HG02623 (cell line): ENCODE results near the gene LAMA2.

Source experiments
- ATAC-seq: cut with Tn5 transposase; IDR thresholded peaks from one replicate; pipeline ENCODE4 v1.9.1; 2021; ENCODE audit warnings: moderate library complexity; ENCODE audit not compliant: unreplicated experiment

Gene LAMA2

GRCh38 chr6:129475477-129476247 lies 592.7 kb downstream of the LAMA2 start:
- no peak for ATAC-seq

- no peak for ATAC-seq
Observed at GRCh38 chr6:129476248-129476564, 593.3 kb downstream of the LAMA2 start.

- no peak for ATAC-seq
Observed at GRCh38 chr6:129476810-129477209, 593.9 kb downstream of the LAMA2 start.

- no peak for ATAC-seq
Observed at GRCh38 chr6:129478379-129478778, 595.4 kb downstream of the LAMA2 start.

GRCh38 chr6:129481706-129482105 lies 598.8 kb downstream of the LAMA2 start:
- ATAC-seq: no peak

GRCh38 chr6:129485746-129486145 lies 602.8 kb downstream of the LAMA2 start:
- ATAC-seq: no peak

- ATAC-seq: no peak
Observed at GRCh38 chr6:129486327-129486726, 603.4 kb downstream of the LAMA2 start.

GRCh38 chr6:129488313-129488712 lies 605.4 kb downstream of the LAMA2 start:
- ATAC-seq: no peak

- no peak for ATAC-seq
Observed at GRCh38 chr6:129489215-129489765, 606.4 kb downstream of the LAMA2 start.

GRCh38 chr6:129490521-129491255 lies 607.8 kb downstream of the LAMA2 start:
- ATAC-seq: peak; percentile 88

GRCh38 chr6:129491436-129491835 lies 608.5 kb downstream of the LAMA2 start:
- no peak for ATAC-seq

- ATAC-seq: no peak
Observed at GRCh38 chr6:129492260-129492659, 609.3 kb downstream of the LAMA2 start.

- ATAC-seq: no peak
Observed at GRCh38 chr6:129493354-129493902, 610.5 kb downstream of the LAMA2 start.

- ATAC-seq: no peak
Observed at GRCh38 chr6:129494099-129494498, 611.2 kb downstream of the LAMA2 start.

GRCh38 chr6:129494586-129494985 lies 611.6 kb downstream of the LAMA2 start:
- no peak for ATAC-seq

- no peak for ATAC-seq
Observed at GRCh38 chr6:129495652-129496051, 612.7 kb downstream of the LAMA2 start.

GRCh38 chr6:129497481-129498441 lies 614.8 kb downstream of the LAMA2 start:
- no peak for ATAC-seq

- ATAC-seq: no peak
Observed at GRCh38 chr6:129498541-129498940, 615.6 kb downstream of the LAMA2 start.

GRCh38 chr6:129498950-129499842 lies 616.3 kb downstream of the LAMA2 start:
- ATAC-seq: peak; percentile 70

- no peak for ATAC-seq
Observed at GRCh38 chr6:129499843-129500219, 616.9 kb downstream of the LAMA2 start.
